ENCODE results near the gene DNAJC22.

DNA sequence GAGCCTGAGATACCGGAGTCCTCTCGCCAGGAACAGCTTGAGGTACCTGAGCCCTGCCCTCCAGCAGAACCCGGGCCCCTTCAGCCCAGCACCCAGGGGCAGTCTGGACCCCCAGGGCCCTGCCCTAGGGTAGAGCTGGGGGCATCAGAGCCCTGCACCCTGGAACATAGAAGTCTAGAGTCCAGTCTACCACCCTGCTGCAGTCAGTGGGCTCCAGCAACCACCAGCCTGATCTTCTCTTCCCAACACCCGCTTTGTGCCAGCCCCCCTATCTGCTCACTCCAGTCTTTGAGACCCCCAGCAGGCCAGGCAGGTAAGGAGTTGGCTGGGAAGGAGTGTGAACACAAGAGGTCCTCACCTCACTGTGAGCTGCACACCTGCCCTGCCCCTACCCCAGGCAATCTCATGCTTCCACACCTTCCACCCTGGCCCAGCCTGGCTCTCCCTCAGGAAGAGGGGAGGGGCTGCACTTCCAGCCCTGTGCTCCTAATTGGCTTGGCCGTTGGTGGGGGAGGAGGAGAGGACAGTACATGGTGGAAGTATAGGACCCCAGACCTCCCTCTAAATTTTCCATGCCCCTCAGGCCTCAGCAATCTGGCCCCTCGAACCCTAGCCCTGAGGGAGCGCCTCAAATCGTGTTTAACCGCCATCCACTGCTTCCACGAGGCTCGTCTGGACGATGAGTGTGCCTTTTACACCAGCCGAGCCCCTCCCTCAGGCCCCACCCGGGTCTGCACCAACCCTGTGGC lies 15.9 kb upstream of the DNAJC22 start:
- TF ChIP-seq, protein P1, sequence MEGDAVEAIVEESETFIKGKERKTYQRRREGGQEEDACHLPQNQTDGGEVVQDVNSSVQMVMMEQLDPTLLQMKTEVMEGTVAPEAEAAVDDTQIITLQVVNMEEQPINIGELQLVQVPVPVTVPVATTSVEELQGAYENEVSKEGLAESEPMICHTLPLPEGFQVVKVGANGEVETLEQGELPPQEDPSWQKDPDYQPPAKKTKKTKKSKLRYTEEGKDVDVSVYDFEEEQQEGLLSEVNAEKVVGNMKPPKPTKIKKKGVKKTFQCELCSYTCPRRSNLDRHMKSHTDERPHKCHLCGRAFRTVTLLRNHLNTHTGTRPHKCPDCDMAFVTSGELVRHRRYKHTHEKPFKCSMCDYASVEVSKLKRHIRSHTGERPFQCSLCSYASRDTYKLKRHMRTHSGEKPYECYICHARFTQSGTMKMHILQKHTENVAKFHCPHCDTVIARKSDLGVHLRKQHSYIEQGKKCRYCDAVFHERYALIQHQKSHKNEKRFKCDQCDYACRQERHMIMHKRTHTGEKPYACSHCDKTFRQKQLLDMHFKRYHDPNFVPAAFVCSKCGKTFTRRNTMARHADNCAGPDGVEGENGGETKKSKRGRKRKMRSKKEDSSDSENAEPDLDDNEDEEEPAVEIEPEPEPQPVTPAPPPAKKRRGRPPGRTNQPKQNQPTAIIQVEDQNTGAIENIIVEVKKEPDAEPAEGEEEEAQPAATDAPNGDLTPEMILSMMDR (IDR thresholded peaks at IDR 0.05), result no peak
- TF ChIP-seq POLR2A (IDR thresholded peaks at IDR 0.05; ENCODE audit: low read depth), result no peak
